ENCODE results near the gene TMEM94. TPM values are rescaled to one million over a fixed set of nuclear protein-coding genes. Genes with fewer than 3 reads are reported as not detected.

TMEM94 gene
- total and polyA plus RNA-seq, 2 of the 13 experiments (the other 11 are each of a cell fraction or from before 2014, with no cell fraction given): 32.6 to 134 TPM

DNA sequence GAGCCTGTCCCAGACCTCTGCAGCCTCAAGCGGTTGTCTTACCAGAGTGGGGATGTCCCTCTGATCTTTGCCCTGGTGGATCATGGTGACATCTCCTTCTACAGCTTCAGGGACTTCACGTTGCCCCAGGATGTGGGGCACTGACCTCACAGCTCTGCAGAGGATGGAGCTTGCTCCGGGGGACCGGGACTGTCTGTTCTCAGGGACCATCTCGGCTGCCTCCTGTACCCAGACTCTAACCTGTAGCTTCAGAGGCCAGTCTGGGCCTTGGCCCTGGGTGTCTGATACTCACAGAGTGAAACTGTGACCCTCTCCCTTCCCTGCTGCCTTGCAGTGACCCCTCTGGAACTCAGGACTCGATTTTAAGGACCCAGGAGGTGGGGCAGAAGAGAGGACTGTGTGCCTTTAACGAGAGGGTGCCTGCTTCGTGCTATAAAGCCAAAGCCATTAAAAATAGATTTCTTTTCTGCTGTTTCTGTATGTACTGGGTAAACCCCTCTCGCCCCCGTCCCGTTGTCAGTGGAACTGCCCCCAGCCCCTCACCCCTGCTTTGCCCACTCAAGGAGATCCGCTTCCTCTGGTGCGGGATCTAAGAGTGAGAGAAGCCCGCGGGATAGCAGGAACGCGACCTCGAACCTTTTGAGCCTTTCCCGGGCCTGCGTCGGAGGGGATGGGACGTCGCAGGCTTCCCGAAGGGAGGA lies 68.0 kb downstream of the TMEM94 start:
- Histone ChIP-seq H3K79me2 (ENCODE audit: insufficient read depth, low read length) (peaks cover 17% of the 10 kb centered on the region), H3K27ac (ENCODE audit: extremely low read length, insufficient read depth, low read length) (peak overlapping the region; percentile 64), H3K4me1 (ENCODE audit: insufficient read depth, low read length) (peaks cover 21% of the 10 kb centered on the region), H3K9ac (ENCODE audit: insufficient read depth, low read depth, low read length) (peak overlapping the region; percentile 56; the same call in 1 of the 2 replicates), H3K27me3 (ENCODE audit: control insufficient read depth in 1 of 2, insufficient read depth in 2 of 2, low read length in 2 of 2) (no peaks in the 10 kb centered on the region), H2AFZ (ENCODE audit: low read length) (no peak overlapping the region), H3K36me3 (replicated peaks in 1 of 2; ENCODE audit: control insufficient read depth in 1 of 2, insufficient read depth in 2 of 2, low read length in 2 of 2) (peaks cover 3 to 21% of the 10 kb centered on the region in 2 experiments; a peak in 4 of 5 replicates), H4K20me1 (ENCODE audit: insufficient read depth, low read length) (peaks cover 5% of the 10 kb centered on the region; the same call in 1 of the 2 replicates), H3K4me2 (ENCODE audit: low read depth, low read length) (peak overlapping the region; percentile 77), H3K9me3 (ENCODE audit: low read length) (no peaks in the 10 kb centered on the region), H3K4me3 (replicated peaks in 1 of 3; ENCODE audit: insufficient read depth in 1 of 3, low read depth in 2 of 3, low read length in 3 of 3) (peak overlapping the region; percentile 85 to 95 (median 86); a peak in 5 of 6 replicates)
- in situ Hi-C loops (cut with HindIII; ENCODE audit: extremely low pct_ligation_motif_present, low pct_unique_long_range_greater_than_20kb): no loop called here
- intact Hi-C loops (cut with micrococcal nuclease; ENCODE audit: unreplicated experiment): no loop called here
- no peak for FAIRE-seq
- ATAC-seq: no peak
- 42% methylated on average over 22 of the region's 24 CpGs for WGBS (ENCODE audit: low lambda C conversion rate)
- DNase-seq (ENCODE audit: low spot score): no peak
- no TSS peak for BruUV-seq (replicated peaks)
- ChIA-PET CTCF (ENCODE audit: low intra/inter-chr PET ratio, low total read pairs) (interaction anchor here (1.5 to 2.7 kb wide), 3 partner anchors 8 to 98 kb away, joined by 4 to 26 read pairs (median 12); partner anchors contain the start of genes CASKIN2 and TSEN54), POLR2A (interaction anchor here (0.5 to 3.0 kb wide), 16 partner anchors 8 to 255 kb away, joined by 3 to 29 read pairs (median 6); partner anchors contain the start of genes TMEM94 and TSEN54)
- TF ChIP-seq, protein P1, sequence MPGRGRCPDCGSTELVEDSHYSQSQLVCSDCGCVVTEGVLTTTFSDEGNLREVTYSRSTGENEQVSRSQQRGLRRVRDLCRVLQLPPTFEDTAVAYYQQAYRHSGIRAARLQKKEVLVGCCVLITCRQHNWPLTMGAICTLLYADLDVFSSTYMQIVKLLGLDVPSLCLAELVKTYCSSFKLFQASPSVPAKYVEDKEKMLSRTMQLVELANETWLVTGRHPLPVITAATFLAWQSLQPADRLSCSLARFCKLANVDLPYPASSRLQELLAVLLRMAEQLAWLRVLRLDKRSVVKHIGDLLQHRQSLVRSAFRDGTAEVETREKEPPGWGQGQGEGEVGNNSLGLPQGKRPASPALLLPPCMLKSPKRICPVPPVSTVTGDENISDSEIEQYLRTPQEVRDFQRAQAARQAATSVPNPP (CRISPR knock-in tag; IDR thresholded peaks at IDR 0.05): no peak
- TF ChIP-seq NR2F1 (CRISPR knock-in tag; IDR thresholded peaks at IDR 0.05) (no peak), CENPT (CRISPR knock-in tag; IDR thresholded peaks at IDR 0.05; ENCODE audit: low read depth) (peak; percentile 73; the same call in 1 of the 2 replicates), ZNF891 (CRISPR knock-in tag; IDR thresholded peaks at IDR 0.05) (peak; percentile 53; the same call in 1 of the 2 replicates), MZF1 (CRISPR knock-in tag; IDR thresholded peaks at IDR 0.05; ENCODE audit: borderline replicate concordance) (no peak), ZNF746 (CRISPR knock-in tag; IDR thresholded peaks at IDR 0.05) (no peak), MTA1 (CRISPR knock-in tag; IDR thresholded peaks at IDR 0.05; ENCODE audit: borderline replicate concordance) (no peak), HOXA5 (CRISPR knock-in tag; IDR thresholded peaks at IDR 0.05) (no peak)
- TF ChIP-seq, protein P2, sequence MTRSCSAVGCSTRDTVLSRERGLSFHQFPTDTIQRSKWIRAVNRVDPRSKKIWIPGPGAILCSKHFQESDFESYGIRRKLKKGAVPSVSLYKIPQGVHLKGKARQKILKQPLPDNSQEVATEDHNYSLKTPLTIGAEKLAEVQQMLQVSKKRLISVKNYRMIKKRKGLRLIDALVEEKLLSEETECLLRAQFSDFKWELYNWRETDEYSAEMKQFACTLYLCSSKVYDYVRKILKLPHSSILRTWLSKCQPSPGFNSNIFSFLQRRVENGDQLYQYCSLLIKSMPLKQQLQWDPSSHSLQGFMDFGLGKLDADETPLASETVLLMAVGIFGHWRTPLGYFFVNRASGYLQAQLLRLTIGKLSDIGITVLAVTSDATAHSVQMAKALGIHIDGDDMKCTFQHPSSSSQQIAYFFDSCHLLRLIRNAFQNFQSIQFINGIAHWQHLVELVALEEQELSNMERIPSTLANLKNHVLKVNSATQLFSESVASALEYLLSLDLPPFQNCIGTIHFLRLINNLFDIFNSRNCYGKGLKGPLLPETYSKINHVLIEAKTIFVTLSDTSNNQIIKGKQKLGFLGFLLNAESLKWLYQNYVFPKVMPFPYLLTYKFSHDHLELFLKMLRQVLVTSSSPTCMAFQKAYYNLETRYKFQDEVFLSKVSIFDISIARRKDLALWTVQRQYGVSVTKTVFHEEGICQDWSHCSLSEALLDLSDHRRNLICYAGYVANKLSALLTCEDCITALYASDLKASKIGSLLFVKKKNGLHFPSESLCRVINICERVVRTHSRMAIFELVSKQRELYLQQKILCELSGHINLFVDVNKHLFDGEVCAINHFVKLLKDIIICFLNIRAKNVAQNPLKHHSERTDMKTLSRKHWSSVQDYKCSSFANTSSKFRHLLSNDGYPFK (CRISPR knock-in tag; IDR thresholded peaks at IDR 0.05; ENCODE audit: borderline replicate concordance): no peak
- TF ChIP-seq, protein P3, sequence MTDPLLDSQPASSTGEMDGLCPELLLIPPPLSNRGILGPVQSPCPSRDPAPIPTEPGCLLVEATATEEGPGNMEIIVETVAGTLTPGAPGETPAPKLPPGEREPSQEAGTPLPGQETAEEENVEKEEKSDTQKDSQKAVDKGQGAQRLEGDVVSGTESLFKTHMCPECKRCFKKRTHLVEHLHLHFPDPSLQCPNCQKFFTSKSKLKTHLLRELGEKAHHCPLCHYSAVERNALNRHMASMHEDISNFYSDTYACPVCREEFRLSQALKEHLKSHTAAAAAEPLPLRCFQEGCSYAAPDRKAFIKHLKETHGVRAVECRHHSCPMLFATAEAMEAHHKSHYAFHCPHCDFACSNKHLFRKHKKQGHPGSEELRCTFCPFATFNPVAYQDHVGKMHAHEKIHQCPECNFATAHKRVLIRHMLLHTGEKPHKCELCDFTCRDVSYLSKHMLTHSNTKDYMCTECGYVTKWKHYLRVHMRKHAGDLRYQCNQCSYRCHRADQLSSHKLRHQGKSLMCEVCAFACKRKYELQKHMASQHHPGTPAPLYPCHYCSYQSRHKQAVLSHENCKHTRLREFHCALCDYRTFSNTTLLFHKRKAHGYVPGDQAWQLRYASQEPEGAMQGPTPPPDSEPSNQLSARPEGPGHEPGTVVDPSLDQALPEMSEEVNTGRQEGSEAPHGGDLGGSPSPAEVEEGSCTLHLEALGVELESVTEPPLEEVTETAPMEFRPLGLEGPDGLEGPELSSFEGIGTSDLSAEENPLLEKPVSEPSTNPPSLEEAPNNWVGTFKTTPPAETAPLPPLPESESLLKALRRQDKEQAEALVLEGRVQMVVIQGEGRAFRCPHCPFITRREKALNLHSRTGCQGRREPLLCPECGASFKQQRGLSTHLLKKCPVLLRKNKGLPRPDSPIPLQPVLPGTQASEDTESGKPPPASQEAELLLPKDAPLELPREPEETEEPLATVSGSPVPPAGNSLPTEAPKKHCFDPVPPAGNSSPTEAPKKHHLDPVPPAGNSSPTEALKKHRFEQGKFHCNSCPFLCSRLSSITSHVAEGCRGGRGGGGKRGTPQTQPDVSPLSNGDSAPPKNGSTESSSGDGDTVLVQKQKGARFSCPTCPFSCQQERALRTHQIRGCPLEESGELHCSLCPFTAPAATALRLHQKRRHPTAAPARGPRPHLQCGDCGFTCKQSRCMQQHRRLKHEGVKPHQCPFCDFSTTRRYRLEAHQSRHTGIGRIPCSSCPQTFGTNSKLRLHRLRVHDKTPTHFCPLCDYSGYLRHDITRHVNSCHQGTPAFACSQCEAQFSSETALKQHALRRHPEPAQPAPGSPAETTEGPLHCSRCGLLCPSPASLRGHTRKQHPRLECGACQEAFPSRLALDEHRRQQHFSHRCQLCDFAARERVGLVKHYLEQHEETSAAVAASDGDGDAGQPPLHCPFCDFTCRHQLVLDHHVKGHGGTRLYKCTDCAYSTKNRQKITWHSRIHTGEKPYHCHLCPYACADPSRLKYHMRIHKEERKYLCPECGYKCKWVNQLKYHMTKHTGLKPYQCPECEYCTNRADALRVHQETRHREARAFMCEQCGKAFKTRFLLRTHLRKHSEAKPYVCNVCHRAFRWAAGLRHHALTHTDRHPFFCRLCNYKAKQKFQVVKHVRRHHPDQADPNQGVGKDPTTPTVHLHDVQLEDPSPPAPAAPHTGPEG (CRISPR knock-in tag; IDR thresholded peaks at IDR 0.05): no peak
- TF ChIP-seq, protein P4, sequence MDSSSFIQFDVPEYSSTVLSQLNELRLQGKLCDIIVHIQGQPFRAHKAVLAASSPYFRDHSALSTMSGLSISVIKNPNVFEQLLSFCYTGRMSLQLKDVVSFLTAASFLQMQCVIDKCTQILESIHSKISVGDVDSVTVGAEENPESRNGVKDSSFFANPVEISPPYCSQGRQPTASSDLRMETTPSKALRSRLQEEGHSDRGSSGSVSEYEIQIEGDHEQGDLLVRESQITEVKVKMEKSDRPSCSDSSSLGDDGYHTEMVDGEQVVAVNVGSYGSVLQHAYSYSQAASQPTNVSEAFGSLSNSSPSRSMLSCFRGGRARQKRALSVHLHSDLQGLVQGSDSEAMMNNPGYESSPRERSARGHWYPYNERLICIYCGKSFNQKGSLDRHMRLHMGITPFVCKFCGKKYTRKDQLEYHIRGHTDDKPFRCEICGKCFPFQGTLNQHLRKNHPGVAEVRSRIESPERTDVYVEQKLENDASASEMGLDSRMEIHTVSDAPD (CRISPR knock-in tag; IDR thresholded peaks at IDR 0.05): peak; percentile 10; the same call in 1 of the 2 replicates

Data from HepG2 (cell line).